HCT116 (cell line): ENCODE data around the gene TOR1AIP2.

Source experiments
- ATF3 ChIP-seq: IDR thresholded peaks from 2 replicates; pipeline ENCODE4 v1.6.1; 2012
- CEBPB ChIP-seq: IDR thresholded peaks from 2 replicates; pipeline ENCODE4 v1.6.1; 2012; ENCODE audit warnings: low read depth
- CTCF ChIP-seq, 3 experiments: fragments of 200-600 bp in 1 of 3; sonication (generic) in 1 of 3; IDR thresholded peaks in 2 of 3; conservative IDR thresholded peaks in 1 of 3; 2 replicates each; pipeline ENCODE4 v1.5.1; 2012 to 2017; ENCODE audit warnings: low read depth in 2 of 3, low read length in 2 of 3, antibody characterized with exemption in 1 of 3, borderline replicate concordance in 1 of 3, control low read depth in 1 of 3, mild to moderate bottlenecking in 1 of 3, mixed read lengths in 1 of 3, mixed run types in 1 of 3, moderate library complexity in 1 of 3; ENCODE audit not compliant: insufficient read depth in 1 of 3
- EZH2 ChIP-seq: fragments of 200-600 bp; sonication (generic); IDR thresholded peaks from 2 replicates; pipeline ENCODE4 v1.6.1; 2017; ENCODE audit warnings: antibody characterized with exemption, mixed run types
- EZH2phosphoT487 ChIP-seq: fragments of 200-600 bp; IDR thresholded peaks from 2 replicates; pipeline ENCODE4 v1.6.1; 2018; ENCODE audit warnings: antibody characterized with exemption, borderline replicate concordance
- POLR2A ChIP-seq: IDR thresholded peaks from 2 replicates; pipeline ENCODE4 v1.7.0; 2011; ENCODE audit warnings: borderline replicate concordance; ENCODE audit not compliant: insufficient read depth, insufficient read length; ENCODE audit errors: extremely low read depth
- POLR2AphosphoS5 ChIP-seq: IDR thresholded peaks from 2 replicates; pipeline ENCODE4 v1.6.1; 2011; ENCODE audit warnings: mild to moderate bottlenecking, low read depth, low read length, moderate library complexity
- SRF ChIP-seq: IDR thresholded peaks from 2 replicates; pipeline ENCODE4 v1.6.1; 2012; ENCODE audit warnings: low read depth

GRCh38 chr1:179865377-179865776, 12.2 kb downstream of the TOR1AIP2 start:
- TF ChIP-seq CTCF (IDR thresholded peaks at IDR 0.05 in 2 of 3, conservative IDR thresholded peaks at IDR 0.05 in 1 of 3; ENCODE audit: borderline replicate concordance in 1 of 3, insufficient read depth in 1 of 3, low read depth in 2 of 3, low read length in 2 of 3) (no peak), EZH2phosphoT487 (no peak), POLR2AphosphoS5 (no peak), POLR2A (no peak), ATF3 (no peak), EZH2 (no peak), CEBPB (no peak), SRF (no peak)
